SK-N-SH treated with all-trans-retinoic acid at 6 μM for 48 hours (cell line): Measurements from ENCODE around the gene CAPRIN1.
"Not testable (repeated sequence)": the region's sequence is repeated elsewhere in the genome, so short reads cannot be mapped to it uniquely, and the experiment has no call there.

ENCODE experiments used
- ATAC-seq: fragments of 200-7000 bp; cut with Tn5 transposase; 3 replicates; pipeline ENCODE4 v1.9.1; 2020; ENCODE audit warnings: mild to moderate bottlenecking, moderate library complexity
- ARNTL ChIP-seq: fragments of 450-650 bp; formaldehyde crosslinking; IDR thresholded peaks from 2 replicates; pipeline ENCODE4 v1.5.0; 2020; ENCODE audit warnings: low read depth, mild to moderate bottlenecking, moderate library complexity, borderline replicate concordance
- BACH2 ChIP-seq: fragments of 250-450 bp; sonication (Bioruptor Pico); IDR thresholded peaks from 2 replicates; pipeline ENCODE4 v1.9.0; 2021; ENCODE audit warnings: mild to moderate bottlenecking, borderline replicate concordance
- CSDC2 ChIP-seq: fragments of 250-450 bp; sonication (Bioruptor Pico); IDR thresholded peaks from 2 replicates; pipeline ENCODE4 v1.5.0; 2020; ENCODE audit warnings: mild to moderate bottlenecking, moderate library complexity
- ESRRG ChIP-seq: fragments of 250-450 bp; sonication (Bioruptor Pico); IDR thresholded peaks from 2 replicates; pipeline ENCODE4 v1.6.1; 2021; ENCODE audit warnings: mild to moderate bottlenecking
- GLIS3 ChIP-seq: fragments of 250-450 bp; sonication (Bioruptor Pico); IDR thresholded peaks from 2 replicates; pipeline ENCODE4 v1.5.0; 2020; ENCODE audit warnings: mild to moderate bottlenecking, moderate library complexity
- ISL1 ChIP-seq: fragments of 250-450 bp; sonication (Bioruptor Pico); IDR thresholded peaks from 2 replicates; pipeline ENCODE4 v2.1.2; 2022; ENCODE audit warnings: mild to moderate bottlenecking, moderate library complexity
- OSR1 ChIP-seq: fragments of 250-450 bp; sonication (Bioruptor Pico); IDR thresholded peaks from 2 replicates; pipeline ENCODE4 v1.8.0; 2022; ENCODE audit warnings: moderate library complexity, mild to moderate bottlenecking, inconsistent platforms
- PATZ1 ChIP-seq: fragments of 250-450 bp; sonication (Bioruptor Pico); IDR thresholded peaks from 2 replicates; pipeline ENCODE4 v1.8.0; 2020; ENCODE audit warnings: mild to moderate bottlenecking, moderate library complexity, borderline replicate concordance
- POU6F1 ChIP-seq: fragments of 250-450 bp; sonication (Bioruptor Pico); IDR thresholded peaks from 2 replicates; pipeline ENCODE4 v1.8.0; 2021; ENCODE audit warnings: low read depth, mild to moderate bottlenecking, moderate library complexity, borderline replicate concordance
- PPARA ChIP-seq: fragments of 250-450 bp; sonication (Bioruptor Pico); IDR thresholded peaks from 2 replicates; pipeline ENCODE4 v1.5.0; 2020; ENCODE audit warnings: mild to moderate bottlenecking, borderline replicate concordance
- RARB ChIP-seq: fragments of 250-450 bp; sonication (Bioruptor Pico); IDR thresholded peaks from 2 replicates; pipeline ENCODE4 v1.8.0; 2021; ENCODE audit warnings: mild to moderate bottlenecking, moderate library complexity
- SNAI2 ChIP-seq: fragments of 250-450 bp; sonication (Bioruptor Pico); IDR thresholded peaks from 2 replicates; pipeline ENCODE4 v1.5.0; 2020; ENCODE audit warnings: mild to moderate bottlenecking, moderate library complexity
- TCF4 ChIP-seq: fragments of 250-450 bp; sonication (Bioruptor Pico); IDR thresholded peaks from 2 replicates; pipeline ENCODE4 v1.8.0; 2021; ENCODE audit warnings: mild to moderate bottlenecking, moderate library complexity, borderline replicate concordance
- TOX ChIP-seq: fragments of 250-450 bp; sonication (Bioruptor Pico); IDR thresholded peaks from 2 replicates; pipeline ENCODE4 v1.8.0; 2021; ENCODE audit warnings: mild to moderate bottlenecking, moderate library complexity, borderline replicate concordance
- ZC3H10 ChIP-seq: fragments of 250-450 bp; sonication (Bioruptor Pico); IDR thresholded peaks from 2 replicates; pipeline ENCODE4 v1.5.1; 2021; ENCODE audit warnings: mild to moderate bottlenecking, moderate library complexity
- ZFP3 ChIP-seq: fragments of 250-450 bp; sonication (Bioruptor Pico); IDR thresholded peaks from 2 replicates; pipeline ENCODE4 v1.5.0; 2020; ENCODE audit warnings: mild to moderate bottlenecking, moderate library complexity
- ZNF70 ChIP-seq: fragments of 450-650 bp; formaldehyde crosslinking; IDR thresholded peaks from 2 replicates; pipeline ENCODE4 v1.5.0; 2020; ENCODE audit warnings: mild to moderate bottlenecking, moderate library complexity
- ZNF8 ChIP-seq: fragments of 450-650 bp; formaldehyde crosslinking; IDR thresholded peaks from 2 replicates; pipeline ENCODE4 v1.5.0; 2020; ENCODE audit warnings: mild to moderate bottlenecking, moderate library complexity
- TF ChIP-seq, protein P1 (sequence below): fragments of 250-450 bp; sonication (Bioruptor Pico); IDR thresholded peaks from 2 replicates; pipeline ENCODE4 v1.5.0; 2020; ENCODE audit warnings: mild to moderate bottlenecking, moderate library complexity
- TF ChIP-seq, protein P2 (sequence below): fragments of 250-450 bp; sonication (Bioruptor Pico); IDR thresholded peaks from 2 replicates; pipeline ENCODE4 v1.5.1; 2020; ENCODE audit warnings: low read depth, mild to moderate bottlenecking, moderate library complexity
- TF ChIP-seq, protein P3 (sequence below): fragments of 250-450 bp; sonication (Bioruptor Pico); IDR thresholded peaks from 2 replicates; pipeline ENCODE4 v1.5.1; 2021; ENCODE audit warnings: mild to moderate bottlenecking, moderate library complexity

Gene CAPRIN1

DNA sequence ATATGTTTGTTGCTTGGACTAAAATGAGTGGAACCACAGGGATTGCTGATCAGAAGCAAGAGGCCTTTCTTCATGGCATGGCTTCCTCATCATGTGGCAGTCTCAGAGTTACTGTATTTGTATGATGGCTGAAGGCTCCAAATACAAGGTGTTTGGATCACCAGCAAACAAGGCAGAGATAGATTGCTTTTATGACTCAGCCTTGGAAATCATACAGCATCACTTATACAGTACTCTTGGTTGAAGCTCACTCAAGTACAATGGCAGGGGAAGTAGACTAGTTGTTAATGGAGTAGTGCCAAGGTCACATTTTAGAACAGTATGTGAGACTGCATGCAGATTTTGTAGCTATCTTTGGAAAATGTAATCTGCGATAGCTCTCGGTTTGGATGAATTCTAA is 16.6 kb downstream of the CAPRIN1 start (continued):
- TF ChIP-seq POU6F1 (CRISPR knock-in tag): no peak
- TF ChIP-seq ZNF8 (CRISPR knock-in tag): no peak
- TF ChIP-seq GLIS3 (CRISPR knock-in tag): no peak

DNA sequence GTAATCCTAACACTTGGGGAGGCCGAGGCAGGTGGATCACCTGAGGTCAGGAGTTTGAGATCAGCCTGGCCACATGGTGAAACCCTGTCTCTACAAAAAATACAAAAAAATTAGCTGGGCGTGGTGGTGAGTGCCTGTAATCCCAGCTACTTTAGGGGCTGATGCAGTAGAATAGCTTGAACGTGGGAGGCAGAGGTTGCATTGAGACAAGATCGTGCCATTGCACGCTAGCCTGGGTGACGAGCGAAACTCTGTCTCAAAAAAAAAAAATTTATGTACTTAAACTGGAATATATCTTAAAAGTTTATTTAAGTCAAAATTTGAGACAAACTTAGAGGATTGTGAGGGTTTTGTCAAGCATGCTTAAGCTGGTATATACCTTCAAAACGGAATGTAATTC is 19.8 kb downstream of the CAPRIN1 start:
- not testable (repeated sequence) for ATAC-seq

- no peak for ATAC-seq
- TF ChIP-seq ZNF70 (CRISPR knock-in tag): no peak
Measured at GRCh38 chr11:34072041-34072440, 20.5 kb downstream of the CAPRIN1 start.

DNA sequence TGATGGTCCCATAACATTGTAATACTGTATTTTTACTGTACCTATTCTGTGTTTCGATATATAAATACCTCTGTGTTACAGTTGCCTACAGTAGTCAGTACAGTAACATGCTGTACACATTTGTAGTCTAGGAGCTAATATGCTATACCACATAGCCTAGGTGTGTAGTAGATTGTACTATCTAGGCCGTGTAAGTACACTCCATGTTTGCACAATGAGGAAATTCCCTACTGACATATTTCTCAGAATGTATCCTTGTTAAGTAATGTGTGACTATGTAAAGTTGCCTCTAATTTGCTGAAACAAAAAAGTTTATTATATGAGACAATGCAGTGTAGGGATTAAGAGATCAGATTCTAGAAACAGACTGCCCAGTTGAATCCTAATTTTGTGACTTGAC is 21.3 kb downstream of the CAPRIN1 start:
- TF ChIP-seq, protein P1, sequence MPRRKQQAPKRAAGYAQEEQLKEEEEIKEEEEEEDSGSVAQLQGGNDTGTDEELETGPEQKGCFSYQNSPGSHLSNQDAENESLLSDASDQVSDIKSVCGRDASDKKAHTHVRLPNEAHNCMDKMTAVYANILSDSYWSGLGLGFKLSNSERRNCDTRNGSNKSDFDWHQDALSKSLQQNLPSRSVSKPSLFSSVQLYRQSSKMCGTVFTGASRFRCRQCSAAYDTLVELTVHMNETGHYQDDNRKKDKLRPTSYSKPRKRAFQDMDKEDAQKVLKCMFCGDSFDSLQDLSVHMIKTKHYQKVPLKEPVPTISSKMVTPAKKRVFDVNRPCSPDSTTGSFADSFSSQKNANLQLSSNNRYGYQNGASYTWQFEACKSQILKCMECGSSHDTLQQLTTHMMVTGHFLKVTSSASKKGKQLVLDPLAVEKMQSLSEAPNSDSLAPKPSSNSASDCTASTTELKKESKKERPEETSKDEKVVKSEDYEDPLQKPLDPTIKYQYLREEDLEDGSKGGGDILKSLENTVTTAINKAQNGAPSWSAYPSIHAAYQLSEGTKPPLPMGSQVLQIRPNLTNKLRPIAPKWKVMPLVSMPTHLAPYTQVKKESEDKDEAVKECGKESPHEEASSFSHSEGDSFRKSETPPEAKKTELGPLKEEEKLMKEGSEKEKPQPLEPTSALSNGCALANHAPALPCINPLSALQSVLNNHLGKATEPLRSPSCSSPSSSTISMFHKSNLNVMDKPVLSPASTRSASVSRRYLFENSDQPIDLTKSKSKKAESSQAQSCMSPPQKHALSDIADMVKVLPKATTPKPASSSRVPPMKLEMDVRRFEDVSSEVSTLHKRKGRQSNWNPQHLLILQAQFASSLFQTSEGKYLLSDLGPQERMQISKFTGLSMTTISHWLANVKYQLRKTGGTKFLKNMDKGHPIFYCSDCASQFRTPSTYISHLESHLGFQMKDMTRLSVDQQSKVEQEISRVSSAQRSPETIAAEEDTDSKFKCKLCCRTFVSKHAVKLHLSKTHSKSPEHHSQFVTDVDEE (CRISPR knock-in tag): no peak
- TF ChIP-seq SNAI2 (CRISPR knock-in tag) (no peak), ZFP3 (CRISPR knock-in tag) (no peak), OSR1 (CRISPR knock-in tag) (no peak), BACH2 (CRISPR knock-in tag) (no peak), TOX (CRISPR knock-in tag) (no peak), TCF4 (CRISPR knock-in tag) (no peak), ZNF70 (CRISPR knock-in tag) (no peak), POU6F1 (CRISPR knock-in tag) (no peak), PATZ1 (CRISPR knock-in tag) (no peak), ARNTL (no peak), ZC3H10 (CRISPR knock-in tag) (no peak), GLIS3 (CRISPR knock-in tag) (no peak), PPARA (no peak), ISL1 (CRISPR knock-in tag) (no peak), ESRRG (CRISPR knock-in tag) (no peak), RARB (CRISPR knock-in tag) (no peak), CSDC2 (CRISPR knock-in tag) (no peak)
- TF ChIP-seq, protein P2, sequence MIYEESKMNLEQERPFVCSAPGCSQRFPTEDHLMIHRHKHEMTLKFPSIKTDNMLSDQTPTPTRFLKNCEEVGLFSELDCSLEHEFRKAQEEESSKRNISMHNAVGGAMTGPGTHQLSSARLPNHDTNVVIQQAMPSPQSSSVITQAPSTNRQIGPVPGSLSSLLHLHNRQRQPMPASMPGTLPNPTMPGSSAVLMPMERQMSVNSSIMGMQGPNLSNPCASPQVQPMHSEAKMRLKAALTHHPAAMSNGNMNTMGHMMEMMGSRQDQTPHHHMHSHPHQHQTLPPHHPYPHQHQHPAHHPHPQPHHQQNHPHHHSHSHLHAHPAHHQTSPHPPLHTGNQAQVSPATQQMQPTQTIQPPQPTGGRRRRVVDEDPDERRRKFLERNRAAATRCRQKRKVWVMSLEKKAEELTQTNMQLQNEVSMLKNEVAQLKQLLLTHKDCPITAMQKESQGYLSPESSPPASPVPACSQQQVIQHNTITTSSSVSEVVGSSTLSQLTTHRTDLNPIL (CRISPR knock-in tag): no peak
- TF ChIP-seq, protein P3, sequence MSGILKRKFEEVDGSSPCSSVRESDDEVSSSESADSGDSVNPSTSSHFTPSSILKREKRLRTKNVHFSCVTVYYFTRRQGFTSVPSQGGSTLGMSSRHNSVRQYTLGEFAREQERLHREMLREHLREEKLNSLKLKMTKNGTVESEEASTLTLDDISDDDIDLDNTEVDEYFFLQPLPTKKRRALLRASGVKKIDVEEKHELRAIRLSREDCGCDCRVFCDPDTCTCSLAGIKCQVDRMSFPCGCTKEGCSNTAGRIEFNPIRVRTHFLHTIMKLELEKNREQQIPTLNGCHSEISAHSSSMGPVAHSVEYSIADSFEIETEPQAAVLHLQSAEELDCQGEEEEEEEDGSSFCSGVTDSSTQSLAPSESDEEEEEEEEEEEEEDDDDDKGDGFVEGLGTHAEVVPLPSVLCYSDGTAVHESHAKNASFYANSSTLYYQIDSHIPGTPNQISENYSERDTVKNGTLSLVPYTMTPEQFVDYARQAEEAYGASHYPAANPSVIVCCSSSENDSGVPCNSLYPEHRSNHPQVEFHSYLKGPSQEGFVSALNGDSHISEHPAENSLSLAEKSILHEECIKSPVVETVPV (CRISPR knock-in tag): no peak
- ATAC-seq: no peak
